ENCODE results near the gene TMCO1.
"Not testable (repeated sequence)": the region's sequence is repeated elsewhere in the genome, so short reads cannot be mapped to it uniquely, and the experiment has no call there.

The TMCO1 gene, protein sequence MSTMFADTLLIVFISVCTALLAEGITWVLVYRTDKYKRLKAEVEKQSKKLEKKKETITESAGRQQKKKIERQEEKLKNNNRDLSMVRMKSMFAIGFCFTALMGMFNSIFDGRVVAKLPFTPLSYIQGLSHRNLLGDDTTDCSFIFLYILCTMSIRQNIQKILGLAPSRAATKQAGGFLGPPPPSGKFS

DNA sequence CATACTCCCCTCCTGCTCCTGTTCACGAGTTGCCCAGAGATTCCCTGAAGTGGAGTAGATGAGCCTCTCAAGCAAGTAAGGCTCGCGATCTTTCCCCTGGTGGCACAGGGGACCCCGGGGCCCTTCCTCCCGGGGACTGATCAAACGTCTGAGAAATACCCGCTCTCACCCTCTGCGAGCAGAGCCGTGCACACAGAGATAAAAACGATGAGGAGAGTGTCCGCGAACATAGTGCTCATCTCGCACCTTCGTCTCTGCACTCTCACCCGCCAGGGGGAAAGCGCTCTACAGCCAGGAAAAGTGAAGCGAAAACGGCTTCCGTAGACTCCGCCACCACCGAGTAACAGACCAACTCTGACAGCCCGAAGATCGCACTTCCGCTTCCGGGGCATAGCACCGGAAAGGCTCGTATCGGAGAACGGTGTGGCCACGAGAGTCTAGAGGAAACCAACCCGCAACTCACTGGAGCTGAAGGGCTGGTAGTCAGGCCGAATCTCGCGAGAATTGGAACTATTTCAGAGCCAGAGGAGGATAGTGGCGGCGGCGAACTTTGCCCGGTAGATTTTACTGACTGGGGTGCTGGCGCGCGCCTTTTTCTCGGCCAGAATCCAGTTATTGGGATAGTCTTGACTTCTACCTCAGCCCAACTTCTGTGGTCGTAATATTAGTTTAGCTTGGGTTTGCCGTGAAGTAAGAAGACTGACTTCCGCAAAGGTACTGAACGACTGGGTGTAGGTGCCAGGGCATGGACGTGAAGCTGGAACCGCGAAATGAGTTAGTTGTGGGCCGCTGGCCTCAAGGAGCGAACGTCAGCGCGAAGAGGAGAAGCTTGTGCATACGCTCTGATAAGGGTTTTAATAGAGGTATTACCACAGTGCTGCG, at the start of gene TMCO1:
TSS of gene TMCO1 (minus strand) at position 356 of the 882 bp plus-strand sequence. CDS start at position 239, 117 bp downstream.
- DNase-seq (ENCODE audit: low read depth) = peak; percentile 89

DNA sequence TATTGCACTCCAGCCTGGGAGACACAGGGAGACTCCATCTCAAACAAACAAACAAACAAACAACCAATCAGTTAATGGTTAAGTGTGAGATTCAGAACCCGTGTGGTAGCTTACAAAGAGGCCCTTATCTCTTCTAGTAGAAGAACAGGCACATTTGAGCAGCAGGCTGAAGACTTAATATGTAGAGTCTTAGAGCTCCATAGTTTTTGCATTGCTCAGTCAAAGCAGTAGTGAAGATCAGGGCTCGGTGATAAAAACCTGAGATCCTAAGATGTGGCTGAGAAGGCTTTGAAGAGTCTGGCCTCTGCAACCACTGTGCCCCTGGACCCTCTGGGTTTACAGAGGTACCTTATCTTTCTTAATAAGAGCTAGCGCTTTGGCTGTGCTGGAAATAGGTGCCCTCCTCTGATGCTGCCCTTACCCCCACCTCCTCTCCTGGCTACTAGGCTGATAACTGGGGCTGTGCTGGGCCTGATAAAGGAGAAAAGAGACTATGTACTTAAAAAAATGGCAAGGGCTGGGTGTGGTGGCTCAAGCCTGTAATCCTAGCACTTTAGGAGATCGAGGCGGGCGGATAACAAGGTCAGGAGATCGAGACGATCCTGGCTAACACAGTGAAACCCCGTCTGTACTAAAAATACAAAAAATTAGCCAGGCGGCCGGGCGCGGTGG, 48.3 kb upstream of the TMCO1 start:
- DNase-seq (ENCODE audit: low read depth) = no peak

DNA sequence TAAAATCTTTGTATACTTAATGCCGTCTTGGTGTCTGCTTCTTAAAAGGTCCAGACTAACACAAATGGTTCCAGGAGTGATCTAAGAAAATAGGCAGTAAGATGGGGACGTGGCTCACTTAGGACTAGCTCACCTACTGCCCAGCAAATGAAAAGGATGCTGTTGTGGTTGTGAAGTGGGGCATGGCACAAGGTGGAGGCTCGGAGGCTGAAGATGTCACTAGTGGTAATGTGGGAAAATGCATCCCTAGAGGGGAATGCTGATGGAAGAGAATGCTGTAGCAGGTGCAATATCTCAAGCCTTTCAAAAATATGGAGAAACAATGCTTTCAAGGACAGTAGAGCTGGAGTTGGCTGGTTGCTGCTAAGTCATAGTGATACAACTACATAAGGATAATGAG, 47.5 kb upstream of the TMCO1 start:
- no peak for DNase-seq (ENCODE audit: low read depth)

DNA sequence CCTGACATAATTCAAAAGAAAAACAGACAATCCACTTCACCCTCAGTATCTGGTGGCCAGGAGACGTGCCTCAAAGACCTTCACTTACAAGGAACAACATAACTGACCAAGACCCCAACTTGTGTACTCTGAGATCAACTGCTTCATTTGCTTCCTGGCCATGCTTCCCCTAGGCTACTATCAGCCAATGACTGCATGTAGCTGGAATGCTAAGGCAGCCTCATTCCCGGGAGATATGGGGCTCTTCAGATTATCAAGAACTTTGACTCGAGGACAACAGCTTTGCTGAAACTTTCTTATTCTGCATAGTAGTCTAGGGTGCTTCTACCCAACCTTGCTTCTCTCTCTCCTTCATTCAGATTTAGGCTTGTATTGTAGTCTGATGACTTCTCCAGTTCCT, 47.1 kb upstream of the TMCO1 start:
- DNase-seq (ENCODE audit: low read depth) = no peak

DNA sequence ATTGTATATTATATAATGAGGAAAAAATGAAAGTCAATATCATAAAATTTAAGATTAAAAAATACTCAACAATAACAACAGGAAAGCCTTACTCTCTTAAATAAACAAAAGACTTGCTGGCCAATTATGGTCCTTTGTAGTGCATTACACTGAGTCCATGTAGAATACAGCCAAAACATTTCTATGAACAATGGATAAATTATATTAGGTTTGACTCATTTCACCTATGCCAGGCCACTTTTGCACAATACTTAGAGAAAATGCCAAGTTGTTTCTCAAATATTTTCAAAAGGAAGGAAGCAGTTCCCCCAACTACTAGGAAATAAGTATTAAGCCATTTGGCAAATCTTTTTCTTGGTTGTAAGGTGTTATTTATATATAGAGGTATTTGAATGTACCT, 38.9 kb upstream of the TMCO1 start:
- DNase-seq (ENCODE audit: low read depth) = no peak

DNA sequence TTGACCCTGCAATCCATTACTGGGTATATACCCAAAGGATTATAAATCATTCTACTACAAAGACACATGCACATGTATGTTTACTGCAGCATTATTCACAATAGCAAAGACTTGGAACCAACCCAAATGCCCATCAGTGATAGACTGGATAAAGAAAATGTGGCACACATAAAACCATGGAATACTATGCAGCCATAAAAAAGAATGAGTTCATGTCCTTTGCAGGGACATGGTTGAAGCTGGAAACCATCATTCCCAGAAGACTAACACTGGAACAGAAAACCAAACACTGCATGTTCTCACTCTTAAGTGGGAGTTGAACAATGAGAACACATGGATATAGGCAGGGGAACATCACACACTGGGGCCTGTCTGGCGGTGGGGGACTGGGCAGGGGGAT, 35.8 kb upstream of the TMCO1 start:
- not testable (repeated sequence) for DNase-seq (ENCODE audit: low read depth)

DNA sequence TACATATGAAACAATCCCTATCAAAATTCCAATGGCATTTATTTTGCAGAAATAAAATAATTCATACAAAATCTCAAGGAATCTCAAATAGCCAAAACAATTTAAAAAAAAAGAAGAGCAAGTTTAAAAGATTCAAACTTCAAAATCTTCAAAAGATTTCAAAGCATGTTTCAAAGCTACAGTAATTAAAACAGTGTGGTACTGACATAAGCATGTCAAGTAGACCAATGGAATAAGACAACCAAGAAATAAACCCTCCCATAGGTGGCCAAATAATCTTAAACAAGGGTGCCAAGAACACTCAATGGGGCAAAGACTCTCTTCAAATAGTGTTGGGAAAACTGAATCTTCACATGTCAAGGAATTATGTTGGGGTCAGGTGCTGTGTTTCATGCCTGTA, 30.7 kb upstream of the TMCO1 start:
- no peak for DNase-seq (ENCODE audit: low read depth)

DNA sequence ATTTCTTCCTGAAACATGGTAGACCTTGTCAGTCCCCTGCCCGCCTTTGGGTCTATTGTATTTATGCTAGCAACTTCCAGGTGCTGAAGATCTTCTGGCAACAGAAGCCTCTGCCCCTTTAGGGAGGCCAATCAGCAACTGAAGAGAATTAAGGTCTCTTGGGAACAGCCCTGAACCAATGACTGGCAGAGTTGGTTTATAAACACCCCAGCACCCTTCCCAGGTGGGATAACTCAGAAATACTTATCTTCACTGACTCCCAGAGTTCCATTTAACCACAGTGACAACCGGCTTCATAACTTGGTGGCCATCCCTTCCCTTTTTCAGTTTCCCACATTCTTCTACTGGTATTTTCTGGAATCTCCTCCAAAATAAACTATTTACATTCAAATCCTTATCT, 27.2 kb upstream of the TMCO1 start:
- DNase-seq (ENCODE audit: low read depth) = no peak

DNA sequence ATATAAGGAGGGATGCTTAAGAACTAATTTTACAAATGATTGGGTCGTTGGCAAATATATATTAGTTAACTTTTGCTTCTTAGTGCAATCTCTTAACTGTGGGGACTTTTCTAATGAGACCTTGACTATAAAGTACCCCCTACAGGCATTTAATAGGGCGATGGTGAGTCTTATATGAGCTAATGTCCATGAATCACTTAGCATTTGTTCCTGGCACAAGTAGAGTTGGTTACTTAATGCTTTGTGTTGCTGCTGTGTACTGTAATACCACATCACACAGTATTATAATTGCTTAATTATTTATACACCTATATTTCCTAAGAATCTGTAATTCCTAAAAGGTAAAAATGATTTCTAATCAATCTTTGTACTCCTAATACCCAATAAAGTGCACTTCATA, 25.3 kb upstream of the TMCO1 start:
- DNase-seq (ENCODE audit: low read depth) = no peak

DNA sequence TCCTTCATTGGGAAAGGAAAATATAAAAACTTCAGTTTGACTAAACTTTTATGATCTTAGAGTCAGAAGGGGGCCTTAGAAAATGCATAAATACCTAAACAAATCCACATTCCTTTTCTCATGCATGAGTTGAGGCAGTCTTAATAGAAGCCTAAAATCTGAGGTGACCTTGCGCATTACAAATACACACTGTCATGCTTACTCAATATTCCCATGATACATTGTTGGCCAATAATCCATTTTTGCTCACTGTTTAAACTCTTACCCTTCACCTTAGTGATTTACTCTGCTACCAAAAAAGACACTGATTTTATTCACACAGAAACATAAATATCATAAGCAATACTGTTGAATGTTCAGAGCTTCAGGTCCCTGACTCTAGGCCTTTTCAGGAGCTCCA, 19.1 kb upstream of the TMCO1 start:
- no peak for DNase-seq (ENCODE audit: low read depth)

DNA sequence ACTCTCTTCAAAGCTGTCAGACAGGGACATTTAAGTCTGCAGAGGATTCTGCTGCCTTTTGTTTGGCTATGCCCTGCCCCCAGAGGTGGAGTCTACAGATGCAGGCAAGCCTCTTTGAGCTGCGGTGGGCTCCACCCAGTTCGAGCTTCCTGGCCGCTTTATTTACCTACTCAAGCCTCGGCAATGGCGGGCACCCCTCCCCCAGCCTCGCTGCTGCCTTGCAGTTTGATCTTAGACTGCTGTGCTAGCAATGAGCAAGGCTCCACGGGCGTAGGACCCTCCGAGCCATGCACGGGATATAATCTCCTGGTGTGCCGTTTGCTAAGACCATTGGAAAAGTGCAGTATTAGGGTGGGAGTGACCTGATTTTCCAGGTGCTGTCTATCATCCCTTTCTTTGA, 14.9 kb upstream of the TMCO1 start:
- not testable (repeated sequence) for DNase-seq (ENCODE audit: low read depth)

DNA sequence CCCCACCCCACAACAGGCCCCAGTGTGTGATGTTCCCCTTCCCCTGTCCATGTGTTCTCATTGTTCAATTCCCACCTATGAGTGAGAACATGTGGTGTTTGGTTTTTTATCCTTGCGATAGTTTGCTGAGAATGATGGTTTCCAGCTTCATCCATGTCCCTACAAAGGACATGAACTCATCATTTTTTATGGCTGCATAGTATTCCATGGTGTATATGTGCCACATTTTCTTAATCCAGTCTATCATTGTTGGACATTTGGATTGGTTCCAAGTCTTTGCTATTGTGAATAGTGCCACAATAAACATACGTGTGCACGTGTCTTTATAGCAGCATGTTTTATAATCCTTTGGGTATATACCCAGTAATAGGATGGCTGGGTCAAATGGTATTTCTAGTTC, 9.5 kb upstream of the TMCO1 start:
- not testable (repeated sequence) for DNase-seq (ENCODE audit: low read depth)

DNA sequence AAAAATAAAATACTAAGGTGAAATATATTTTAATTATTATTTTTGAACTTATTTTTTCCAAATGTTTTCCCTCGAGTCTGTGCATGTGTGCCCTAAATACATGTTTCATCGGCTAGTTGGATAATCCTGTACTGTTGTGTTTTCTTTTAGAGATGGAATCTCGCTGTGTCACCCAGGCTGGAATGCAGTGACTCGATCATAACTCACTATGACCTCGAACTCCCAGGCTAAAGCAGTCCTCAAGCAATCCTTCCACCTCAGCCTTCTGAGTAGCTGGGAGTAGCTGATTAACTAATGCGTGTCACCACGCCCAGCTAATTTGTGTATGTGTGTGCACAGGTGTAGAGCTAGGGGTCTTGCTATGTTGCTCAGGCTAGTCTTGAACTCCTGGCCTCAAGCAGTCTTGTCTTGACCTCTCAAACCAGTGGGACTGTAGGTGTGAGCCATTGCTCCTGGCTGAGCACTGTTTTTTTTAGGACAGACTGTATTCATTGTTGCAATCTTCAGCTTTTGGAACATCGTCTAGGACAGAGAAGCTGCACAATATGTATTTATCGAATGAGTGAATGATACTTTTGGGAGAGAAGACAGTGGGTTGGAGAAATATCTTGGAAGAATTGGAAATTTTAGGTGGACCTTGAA, 4.8 kb upstream of the TMCO1 start:
- DNase-seq (ENCODE audit: low read depth) = no peak

DNA sequence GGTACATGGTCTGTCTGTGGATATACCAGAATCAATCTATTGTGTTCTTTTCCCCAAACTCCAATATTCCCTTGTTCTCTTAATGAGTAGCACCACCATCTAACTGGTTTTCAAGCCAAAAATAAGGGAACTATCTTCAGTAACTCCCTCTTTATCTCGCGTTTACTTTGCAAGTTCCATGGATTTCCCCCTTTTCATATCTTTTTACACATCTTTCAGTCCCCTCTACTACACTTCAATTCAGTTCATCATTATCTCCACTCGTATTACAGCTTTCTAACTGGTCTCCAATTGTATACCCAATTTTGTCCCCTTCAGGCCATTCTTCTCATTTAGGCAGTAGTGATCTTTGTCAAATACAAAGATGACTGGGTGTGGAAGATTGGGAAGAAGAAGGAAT, 4.1 kb upstream of the TMCO1 start:
- no peak for DNase-seq (ENCODE audit: low read depth)

DNA sequence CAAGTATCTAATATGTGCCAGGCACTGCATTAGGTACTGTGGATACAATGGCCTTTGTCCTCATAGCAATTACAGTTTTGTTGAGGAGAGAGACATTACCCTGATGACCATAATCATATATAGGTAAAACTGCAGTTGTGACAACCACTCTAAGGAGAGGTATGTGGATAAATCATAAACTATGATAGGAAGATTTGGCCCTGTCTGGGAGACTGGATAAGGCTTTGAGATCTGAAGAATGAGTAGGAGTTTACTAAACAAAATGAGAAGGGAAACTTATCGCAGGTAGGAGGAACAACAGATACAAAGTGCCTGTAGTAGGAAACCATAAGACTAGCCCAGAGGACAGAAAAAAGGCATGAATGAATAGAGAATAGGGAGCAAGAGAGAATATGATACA, 4.4 kb downstream of the TMCO1 start:
- no peak for DNase-seq (ENCODE audit: low read depth)

DNA sequence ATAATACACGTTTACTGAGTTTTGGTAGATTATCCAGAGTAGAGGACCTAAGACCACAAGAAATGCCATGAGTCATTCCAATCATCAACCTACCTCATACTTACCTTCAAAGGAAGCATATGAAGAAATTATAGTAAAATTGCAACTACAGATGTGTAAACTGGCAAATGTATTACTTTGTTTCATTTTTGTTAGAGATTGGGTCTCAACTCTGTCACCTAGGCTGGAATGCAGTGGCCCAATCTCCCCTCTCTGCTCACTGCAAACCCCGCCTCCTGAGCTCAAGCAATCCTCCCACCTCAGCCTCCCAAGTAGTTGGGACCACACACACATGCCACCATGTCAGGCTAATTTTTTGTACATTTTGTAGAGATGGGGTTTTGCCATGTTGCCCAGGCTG, 5.2 kb downstream of the TMCO1 start:
- no peak for DNase-seq (ENCODE audit: low read depth)

DNA sequence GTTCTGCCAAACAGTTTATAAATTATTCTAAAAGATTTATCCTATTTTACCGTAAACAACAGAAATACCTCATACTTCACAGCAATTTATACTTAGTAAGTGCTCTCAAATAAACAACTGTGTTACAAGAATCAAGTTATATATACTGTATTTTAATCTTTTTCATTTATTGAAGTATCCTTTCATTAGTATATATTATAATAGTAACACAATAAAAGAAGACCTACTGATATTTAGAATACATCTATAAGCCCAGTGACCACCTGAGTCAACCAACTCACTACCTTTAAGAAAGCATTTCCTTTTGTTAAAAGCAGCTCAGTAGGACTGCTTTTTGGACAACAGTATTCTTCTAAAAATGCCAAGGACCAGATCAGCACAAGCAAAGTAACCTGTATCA, 5.9 kb downstream of the TMCO1 start:
- DNase-seq (ENCODE audit: low read depth) = no peak

DNA sequence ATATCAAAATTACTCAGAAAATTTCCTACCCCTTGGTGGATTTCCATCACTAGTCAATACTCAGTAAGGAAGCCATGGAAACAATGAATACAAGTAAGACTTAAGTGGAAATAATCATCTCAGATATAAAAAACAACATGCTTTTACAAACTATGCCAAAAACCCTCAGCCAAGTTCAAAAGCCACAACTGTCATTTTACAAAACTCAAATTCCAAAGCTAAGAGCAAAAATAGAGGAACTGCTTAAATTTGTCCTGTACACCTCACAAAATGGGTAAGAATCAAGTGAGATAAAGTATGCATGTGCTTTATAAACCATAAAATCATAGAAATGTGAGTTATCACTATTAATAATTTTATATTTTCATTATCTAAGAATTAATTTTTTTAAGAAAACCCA, 9.6 kb downstream of the TMCO1 start:
- DNase-seq (ENCODE audit: low read depth) = no peak

DNA sequence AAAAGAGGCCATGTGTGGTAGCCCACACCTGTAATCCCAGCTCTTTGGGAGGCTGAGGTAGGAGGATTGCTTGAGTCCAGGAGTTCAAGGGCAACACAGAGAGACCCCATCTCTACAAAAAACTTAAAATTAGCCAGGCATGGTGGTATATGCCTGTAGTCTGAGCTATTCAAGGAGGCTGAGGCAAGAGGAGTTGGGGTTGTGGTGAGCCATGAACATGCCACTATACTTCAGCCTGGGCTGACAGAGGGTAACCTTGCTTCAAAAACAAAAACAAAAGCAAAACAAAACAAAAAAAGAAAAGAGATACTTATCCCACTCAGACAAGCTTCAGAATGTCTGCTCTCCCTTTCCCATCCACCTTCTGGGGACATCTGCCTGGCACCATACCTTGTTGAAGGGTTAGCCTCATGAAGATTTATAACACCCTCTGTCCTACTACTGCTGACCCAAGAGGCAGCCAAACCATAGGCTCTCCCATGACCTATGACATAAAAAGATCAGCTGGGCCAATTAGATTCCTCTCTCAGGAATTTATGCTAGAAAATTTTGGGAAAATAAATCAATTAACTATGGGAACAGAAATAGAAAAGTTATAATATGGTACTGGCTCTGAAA, 13.2 kb downstream of the TMCO1 start:
- DNase-seq (ENCODE audit: low read depth) = no peak

DNA sequence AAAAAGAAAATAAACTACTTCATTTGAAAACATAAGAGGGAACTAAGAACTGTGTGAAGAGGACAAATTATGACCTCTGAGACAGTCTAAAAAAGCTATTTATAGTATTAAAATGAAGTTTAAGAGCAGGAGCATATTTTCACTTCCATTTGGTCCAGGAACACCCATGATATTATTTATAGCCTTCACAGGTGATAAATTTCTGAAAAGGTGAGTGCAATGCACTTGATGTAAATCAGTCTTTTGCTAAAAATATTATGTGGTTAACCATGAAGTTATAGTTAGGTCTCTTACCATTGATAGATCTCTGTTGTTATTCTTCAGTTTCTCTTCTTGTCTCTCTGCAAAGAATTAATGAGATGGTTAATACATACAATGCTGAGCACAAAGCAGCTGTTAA, 14.7 kb downstream of the TMCO1 start:
- no peak for DNase-seq (ENCODE audit: low read depth)

DNA sequence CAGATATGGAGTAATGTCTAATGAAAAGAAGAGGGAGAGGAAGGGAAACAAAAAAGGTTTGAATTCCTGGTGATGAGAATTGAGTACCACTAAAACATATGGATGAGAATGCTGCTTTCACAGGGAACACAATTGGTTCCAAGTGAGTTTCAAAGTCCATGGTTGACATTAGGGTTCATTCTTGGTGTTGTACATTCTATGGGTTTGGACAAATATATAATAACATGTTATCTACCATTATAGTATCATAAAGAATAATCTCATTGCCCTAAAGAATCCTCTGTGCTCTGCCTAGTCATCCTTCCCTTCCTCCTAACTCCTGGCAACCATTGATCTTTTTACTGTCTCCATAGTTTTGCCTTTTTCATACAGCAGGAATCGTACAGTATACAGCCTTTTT, 20.1 kb downstream of the TMCO1 start:
- DNase-seq (ENCODE audit: low read depth) = no peak

Data from activated T-helper 9 cell treated with anti-CD3 and anti-CD28 coated beads, Interleukin-2, amount 50 U/mL, for 16 hours (primary cell).